Mesothelial cell of epicardium (in vitro differentiated cells): Measurements from ENCODE around the gene XAF1. TPM values are rescaled to one million over a fixed set of nuclear protein-coding genes. Genes with fewer than 3 reads are reported as not detected.

Experiments used
- DNase-seq, 2 experiments: peaks; one replicate each; pipeline ENCODE4 v3.0.0; 2021; ENCODE audit warnings: low spot score in 2 of 2; ENCODE audit not compliant: unreplicated experiment in 2 of 2
- H3K27ac Mint-ChIP-seq: 2 replicates; pipeline ENCODE4 v1.8.0; 2021; ENCODE audit warnings: mixed read lengths
- H3K27me3 Mint-ChIP-seq: 2 replicates; pipeline ENCODE4 v1.8.0; 2021; ENCODE audit warnings: low read depth, mixed read lengths
- H3K36me3 Mint-ChIP-seq: 2 replicates; pipeline ENCODE4 v1.8.0; 2021; ENCODE audit warnings: mixed read lengths
- H3K4me1 Mint-ChIP-seq: 2 replicates; pipeline ENCODE4 v1.8.0; 2021; ENCODE audit warnings: mixed read lengths
- H3K4me3 Mint-ChIP-seq: 2 replicates; pipeline ENCODE4 v1.8.0; 2021; ENCODE audit warnings: mild to moderate bottlenecking, moderate library complexity, mixed read lengths
- H3K9me3 Mint-ChIP-seq: 2 replicates; pipeline ENCODE4 v1.8.0; 2021; ENCODE audit warnings: mixed read lengths
- total RNA-seq: library from RNA; stranded (reverse); gene quantifications from 3 replicates; pipeline ENCODE4 v1.2.1, GENCODE V29; 2021
- TF ChIP-seq, protein P1 (sequence below): fragments of 200-600 bp; sonication (generic); IDR thresholded peaks from one replicate; pipeline ENCODE4 v1.5.0; 2021; ENCODE audit warnings: antibody characterized with exemption; ENCODE audit not compliant: unreplicated experiment

The XAF1 gene
- total RNA-seq, 1 donor from 2014 or later = 8.1 TPM

DNA sequence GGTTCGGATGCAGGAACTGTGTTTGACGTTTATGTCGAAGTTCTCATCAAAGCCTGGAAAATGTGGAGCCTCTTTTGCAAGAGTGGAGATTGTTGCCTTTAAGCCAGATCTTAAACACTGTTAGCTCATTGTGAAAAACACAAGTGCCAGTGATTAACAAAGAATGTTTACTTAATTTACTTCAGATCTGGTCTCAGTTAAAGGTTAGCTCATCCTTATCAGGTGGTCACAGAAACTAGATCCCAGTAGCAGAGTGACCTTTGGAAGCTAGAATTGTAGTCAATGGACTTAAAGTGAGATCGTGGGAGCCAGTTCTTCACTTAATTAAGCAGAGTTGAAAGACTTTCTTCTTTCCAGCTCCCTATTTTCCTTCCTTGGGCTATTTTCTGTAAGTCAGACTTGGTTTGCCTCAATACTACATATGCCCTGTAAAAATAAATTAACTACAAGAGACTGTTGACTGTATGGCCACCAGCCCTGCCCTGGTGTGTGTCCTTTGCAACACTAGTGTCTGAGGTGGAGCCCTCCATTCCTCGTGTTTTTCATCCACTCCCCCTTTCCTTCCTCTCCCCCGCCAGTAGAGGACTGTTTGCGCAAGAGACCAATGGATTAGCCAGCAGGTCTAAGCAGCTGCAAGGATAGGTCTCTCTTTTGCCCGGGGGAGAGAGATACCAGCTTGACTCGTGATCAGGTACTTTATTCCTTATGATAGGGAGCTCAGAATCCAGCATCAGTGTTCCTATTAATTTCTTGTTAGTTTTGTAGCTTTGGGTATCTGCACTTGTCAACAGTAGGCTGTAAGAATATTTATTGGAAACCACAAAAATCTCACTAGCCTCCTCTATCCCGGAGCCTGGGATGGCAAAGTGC lies 40.4 kb downstream of the XAF1 start:
- Mint-ChIP-seq H3K27ac (no peak overlapping the region), H3K36me3 (no peaks in the 10 kb centered on the region), H3K9me3 (no peaks in the 10 kb centered on the region), H3K27me3 (peaks cover 70% of the 10 kb centered on the region), H3K4me1 (no peaks in the 10 kb centered on the region), H3K4me3 (no peak overlapping the region)
- TF ChIP-seq, protein P1, sequence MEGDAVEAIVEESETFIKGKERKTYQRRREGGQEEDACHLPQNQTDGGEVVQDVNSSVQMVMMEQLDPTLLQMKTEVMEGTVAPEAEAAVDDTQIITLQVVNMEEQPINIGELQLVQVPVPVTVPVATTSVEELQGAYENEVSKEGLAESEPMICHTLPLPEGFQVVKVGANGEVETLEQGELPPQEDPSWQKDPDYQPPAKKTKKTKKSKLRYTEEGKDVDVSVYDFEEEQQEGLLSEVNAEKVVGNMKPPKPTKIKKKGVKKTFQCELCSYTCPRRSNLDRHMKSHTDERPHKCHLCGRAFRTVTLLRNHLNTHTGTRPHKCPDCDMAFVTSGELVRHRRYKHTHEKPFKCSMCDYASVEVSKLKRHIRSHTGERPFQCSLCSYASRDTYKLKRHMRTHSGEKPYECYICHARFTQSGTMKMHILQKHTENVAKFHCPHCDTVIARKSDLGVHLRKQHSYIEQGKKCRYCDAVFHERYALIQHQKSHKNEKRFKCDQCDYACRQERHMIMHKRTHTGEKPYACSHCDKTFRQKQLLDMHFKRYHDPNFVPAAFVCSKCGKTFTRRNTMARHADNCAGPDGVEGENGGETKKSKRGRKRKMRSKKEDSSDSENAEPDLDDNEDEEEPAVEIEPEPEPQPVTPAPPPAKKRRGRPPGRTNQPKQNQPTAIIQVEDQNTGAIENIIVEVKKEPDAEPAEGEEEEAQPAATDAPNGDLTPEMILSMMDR = no peak
- no peak for DNase-seq

DNA sequence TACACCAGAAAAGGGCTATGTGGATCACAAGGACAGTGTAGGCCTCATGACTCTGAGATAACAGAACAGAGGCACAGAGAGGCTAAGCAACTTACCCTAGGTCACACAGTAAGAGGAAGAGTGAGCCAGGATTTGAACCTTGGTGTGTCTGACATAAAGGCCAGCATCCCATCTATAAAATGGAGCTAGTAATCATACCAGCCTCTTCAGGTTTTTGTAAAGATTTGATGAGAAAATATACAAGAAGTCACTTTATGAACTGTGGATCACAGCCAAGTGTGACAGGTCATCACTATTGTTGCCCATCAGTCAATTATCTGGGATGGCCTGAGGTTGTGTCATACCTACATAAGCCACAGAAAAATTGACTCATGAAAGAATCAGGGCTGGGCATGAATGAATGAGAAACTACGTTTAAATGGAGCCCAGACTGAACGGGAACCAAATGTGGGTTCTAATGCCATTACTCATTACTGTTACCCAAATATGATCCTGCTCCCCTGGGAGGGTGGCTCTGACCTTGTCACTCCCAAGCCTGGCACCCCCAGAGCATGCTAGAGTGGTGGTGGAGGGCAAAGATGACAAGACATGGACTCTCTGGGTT lies 41.1 kb downstream of the XAF1 start:
- Mint-ChIP-seq H3K4me3 (no peak overlapping the region), H3K36me3 (no peaks in the 10 kb centered on the region), H3K4me1 (no peaks in the 10 kb centered on the region), H3K27me3 (peaks cover 66% of the 10 kb centered on the region), H3K9me3 (no peaks in the 10 kb centered on the region), H3K27ac (no peak overlapping the region)
- TF ChIP-seq, protein P1 = no peak
- no peak for DNase-seq

DNA sequence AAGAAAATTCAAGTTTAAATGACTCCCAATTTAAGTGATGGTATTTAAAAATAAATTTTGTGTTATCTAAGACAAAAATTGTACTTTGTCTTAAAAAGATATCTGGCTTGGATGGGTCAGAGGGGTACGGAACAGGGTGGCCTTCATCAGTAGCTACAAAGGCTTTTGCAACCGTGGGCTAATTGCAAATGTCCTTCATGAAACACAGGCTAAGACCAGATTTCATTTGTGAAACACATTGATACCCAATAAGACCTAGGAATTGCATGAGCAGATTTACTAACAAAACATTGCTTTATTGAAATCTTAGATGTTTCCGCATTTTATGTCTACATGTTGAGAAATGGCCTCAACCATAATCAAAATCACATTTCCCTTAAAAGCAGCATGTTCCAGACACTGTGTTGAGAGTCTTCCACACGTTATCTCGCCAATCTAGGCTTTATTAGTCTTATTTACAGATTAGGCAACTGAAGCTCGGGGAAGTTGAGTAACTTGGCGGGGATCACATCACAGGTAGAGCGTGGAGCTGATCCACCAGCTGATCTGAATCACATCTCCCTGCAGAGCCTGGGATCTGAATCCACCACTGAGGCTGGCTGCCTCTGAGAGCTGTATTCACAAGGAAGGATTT lies 42.0 kb downstream of the XAF1 start:
- TF ChIP-seq, protein P1 = no peak
- DNase-seq = no peak
- Mint-ChIP-seq H3K4me1 (no peaks in the 10 kb centered on the region), H3K36me3 (no peaks in the 10 kb centered on the region), H3K9me3 (no peaks in the 10 kb centered on the region), H3K27me3 (peaks cover 58% of the 10 kb centered on the region), H3K27ac (no peak overlapping the region), H3K4me3 (no peak overlapping the region)

DNA sequence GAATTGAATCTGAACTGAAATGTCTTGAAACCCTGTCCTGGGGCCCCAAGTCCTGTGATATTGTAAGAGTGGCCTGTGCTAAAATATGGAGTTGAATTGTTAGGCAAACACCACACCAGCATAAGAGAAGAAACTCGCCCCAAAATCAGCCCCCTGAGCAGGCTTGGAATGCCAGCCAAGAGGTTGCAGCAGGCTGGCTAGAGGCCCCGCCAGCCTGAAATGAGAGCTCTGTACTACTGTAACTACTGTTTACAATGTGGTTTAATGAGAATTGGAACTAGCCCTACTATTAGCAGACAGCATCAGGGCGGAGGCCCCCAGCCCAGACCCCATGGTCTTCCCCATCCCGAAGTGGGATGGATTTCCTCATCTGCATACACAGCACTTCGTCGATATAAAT lies 43.9 kb downstream of the XAF1 start:
- Mint-ChIP-seq H3K36me3 (no peaks in the 10 kb centered on the region), H3K9me3 (no peaks in the 10 kb centered on the region), H3K4me1 (no peaks in the 10 kb centered on the region), H3K4me3 (no peak overlapping the region), H3K27me3 (peaks cover 47% of the 10 kb centered on the region), H3K27ac (no peak overlapping the region)
- TF ChIP-seq, protein P1 = no peak
- no peak for DNase-seq

DNA sequence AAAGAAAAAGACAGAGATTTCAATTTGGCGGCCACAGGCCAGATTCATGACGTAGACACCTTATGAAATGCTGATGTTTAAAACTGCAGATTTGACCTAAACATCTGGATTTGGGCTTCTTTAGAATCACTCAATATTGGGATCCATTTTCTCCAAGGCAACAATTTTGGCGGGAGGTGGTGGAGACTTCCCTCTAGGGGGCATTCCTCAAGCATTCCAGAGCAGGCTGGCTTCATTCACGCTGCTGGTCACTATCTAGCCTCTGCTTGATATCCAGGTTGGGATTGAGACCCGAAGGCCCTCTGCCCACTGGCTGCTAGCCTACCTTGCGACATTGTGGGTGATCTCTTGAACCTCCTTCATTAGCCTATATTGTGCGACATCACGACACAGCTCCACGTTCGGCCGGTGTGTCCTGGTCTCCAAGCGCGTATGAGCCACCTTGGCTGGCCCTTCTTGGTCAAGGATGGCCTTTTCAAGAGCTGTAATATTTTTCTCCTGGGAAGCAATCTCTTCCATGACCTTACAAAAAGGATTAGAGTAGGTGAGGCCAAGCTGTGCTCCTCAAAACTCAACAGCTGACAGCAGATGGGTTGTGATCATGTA lies 44.7 kb downstream of the XAF1 start:
- Mint-ChIP-seq H3K36me3 (no peaks in the 10 kb centered on the region), H3K27ac (no peak overlapping the region), H3K4me1 (no peaks in the 10 kb centered on the region), H3K27me3 (peaks cover 51% of the 10 kb centered on the region), H3K4me3 (no peak overlapping the region), H3K9me3 (no peaks in the 10 kb centered on the region)
- no peak for DNase-seq
- TF ChIP-seq, protein P1 = peak; percentile 15
